Osteocyte (in vitro differentiated cells): ENCODE data around the gene TOP1. TPM values are rescaled to one million over a fixed set of nuclear protein-coding genes. Genes with fewer than 3 reads are reported as not detected.
A peak's percentile ranks its signal among the peaks of the same experiment; 100 is the strongest.

Source experiments
- DNase-seq: peaks from one replicate; pipeline ENCODE4 v3.0.0; 2021; ENCODE audit warnings: mixed read lengths; ENCODE audit not compliant: unreplicated experiment; ENCODE audit errors: extremely low spot score
- H3K27ac Mint-ChIP-seq: one replicate; pipeline ENCODE4 v1.8.0; 2021; ENCODE audit warnings: mild to moderate bottlenecking, mixed read lengths; ENCODE audit not compliant: unreplicated experiment
- H3K27me3 Mint-ChIP-seq: one replicate; pipeline ENCODE4 v1.8.0; 2021; ENCODE audit warnings: mixed read lengths; ENCODE audit not compliant: unreplicated experiment
- H3K36me3 Mint-ChIP-seq: one replicate; pipeline ENCODE4 v1.8.0; 2021; ENCODE audit warnings: mixed read lengths; ENCODE audit not compliant: unreplicated experiment
- H3K4me1 Mint-ChIP-seq: one replicate; pipeline ENCODE4 v1.8.0; 2021; ENCODE audit warnings: mixed read lengths; ENCODE audit not compliant: unreplicated experiment
- H3K4me3 Mint-ChIP-seq: one replicate; pipeline ENCODE4 v1.8.0; 2021; ENCODE audit warnings: mild to moderate bottlenecking, moderate library complexity, mixed read lengths; ENCODE audit not compliant: unreplicated experiment
- H3K9me3 Mint-ChIP-seq: one replicate; pipeline ENCODE4 v1.8.0; 2021; ENCODE audit warnings: mixed read lengths; ENCODE audit not compliant: unreplicated experiment
- total RNA-seq: library from RNA; stranded (reverse); gene quantifications from 2 replicates; pipeline ENCODE4 v1.2.1, GENCODE V29; 2021
- TF ChIP-seq, protein P1 (sequence below): fragments of 200-600 bp; sonication (generic); IDR thresholded peaks from 2 replicates; pipeline ENCODE4 v1.5.0; 2021; ENCODE audit warnings: antibody characterized with exemption, mild to moderate bottlenecking, moderate library complexity

Gene TOP1
- total RNA-seq, 1 donor from 2014 or later, result 51.1 TPM

DNA sequence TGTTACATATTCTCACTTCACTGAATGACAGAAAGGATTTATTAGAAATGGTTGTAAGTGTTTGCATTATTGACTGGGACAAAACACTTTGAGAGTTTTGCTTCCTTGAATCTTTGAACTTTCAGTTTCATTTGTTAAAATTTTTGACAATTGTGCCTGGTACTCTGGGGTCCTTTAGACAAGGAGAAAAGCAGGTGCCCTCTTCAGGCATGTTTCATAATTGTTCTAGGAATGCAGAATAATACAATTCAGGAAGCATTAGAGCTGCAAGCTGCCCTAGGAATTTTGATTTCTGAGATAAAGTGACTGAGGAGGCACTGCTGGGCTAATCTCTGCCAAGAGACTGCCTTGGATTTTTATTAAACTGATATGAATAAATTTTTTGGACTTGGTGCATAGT, 49.7 kb downstream of the TOP1 start:
- Mint-ChIP-seq H3K27ac (peak overlapping the region; percentile 72), H3K4me3 (peak overlapping the region; percentile 33), H3K27me3 (no peaks in the 10 kb centered on the region), H3K9me3 (no peaks in the 10 kb centered on the region), H3K36me3 (peaks cover 41% of the 10 kb centered on the region), H3K4me1 (peaks cover 59% of the 10 kb centered on the region)
- TF ChIP-seq, protein P1, sequence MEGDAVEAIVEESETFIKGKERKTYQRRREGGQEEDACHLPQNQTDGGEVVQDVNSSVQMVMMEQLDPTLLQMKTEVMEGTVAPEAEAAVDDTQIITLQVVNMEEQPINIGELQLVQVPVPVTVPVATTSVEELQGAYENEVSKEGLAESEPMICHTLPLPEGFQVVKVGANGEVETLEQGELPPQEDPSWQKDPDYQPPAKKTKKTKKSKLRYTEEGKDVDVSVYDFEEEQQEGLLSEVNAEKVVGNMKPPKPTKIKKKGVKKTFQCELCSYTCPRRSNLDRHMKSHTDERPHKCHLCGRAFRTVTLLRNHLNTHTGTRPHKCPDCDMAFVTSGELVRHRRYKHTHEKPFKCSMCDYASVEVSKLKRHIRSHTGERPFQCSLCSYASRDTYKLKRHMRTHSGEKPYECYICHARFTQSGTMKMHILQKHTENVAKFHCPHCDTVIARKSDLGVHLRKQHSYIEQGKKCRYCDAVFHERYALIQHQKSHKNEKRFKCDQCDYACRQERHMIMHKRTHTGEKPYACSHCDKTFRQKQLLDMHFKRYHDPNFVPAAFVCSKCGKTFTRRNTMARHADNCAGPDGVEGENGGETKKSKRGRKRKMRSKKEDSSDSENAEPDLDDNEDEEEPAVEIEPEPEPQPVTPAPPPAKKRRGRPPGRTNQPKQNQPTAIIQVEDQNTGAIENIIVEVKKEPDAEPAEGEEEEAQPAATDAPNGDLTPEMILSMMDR, result peak; percentile 73
- no peak for DNase-seq

DNA sequence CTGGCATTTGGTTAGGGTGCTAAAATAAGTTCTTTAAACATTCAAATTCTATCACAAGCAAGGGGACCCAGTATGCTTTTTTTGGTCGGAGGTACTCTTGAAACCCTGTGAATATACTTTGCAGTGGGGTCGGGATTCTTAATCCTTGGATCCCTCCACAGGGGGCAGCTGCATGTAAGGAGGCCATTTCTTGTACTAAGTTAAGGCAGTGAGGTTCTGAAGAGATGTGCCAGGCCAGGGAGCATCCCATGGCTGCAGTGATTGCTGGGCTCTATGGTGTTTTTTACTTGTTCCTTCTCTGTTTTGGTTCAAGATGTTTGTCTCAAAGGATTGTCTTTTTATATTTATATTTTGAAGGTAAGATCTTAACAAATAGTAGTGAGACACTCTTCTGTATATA, 50.4 kb downstream of the TOP1 start:
- no peaks in the 10 kb centered on the region for H3K27me3 Mint-ChIP-seq
- no peak for DNase-seq
- TF ChIP-seq, protein P1, result no peak
- no peak overlapping the region for H3K4me3 Mint-ChIP-seq
- H3K4me1 Mint-ChIP-seq, result peaks cover 52% of the 10 kb centered on the region
- H3K27ac Mint-ChIP-seq, result no peak overlapping the region
- peaks cover 45% of the 10 kb centered on the region for H3K36me3 Mint-ChIP-seq
- no peaks in the 10 kb centered on the region for H3K9me3 Mint-ChIP-seq

DNA sequence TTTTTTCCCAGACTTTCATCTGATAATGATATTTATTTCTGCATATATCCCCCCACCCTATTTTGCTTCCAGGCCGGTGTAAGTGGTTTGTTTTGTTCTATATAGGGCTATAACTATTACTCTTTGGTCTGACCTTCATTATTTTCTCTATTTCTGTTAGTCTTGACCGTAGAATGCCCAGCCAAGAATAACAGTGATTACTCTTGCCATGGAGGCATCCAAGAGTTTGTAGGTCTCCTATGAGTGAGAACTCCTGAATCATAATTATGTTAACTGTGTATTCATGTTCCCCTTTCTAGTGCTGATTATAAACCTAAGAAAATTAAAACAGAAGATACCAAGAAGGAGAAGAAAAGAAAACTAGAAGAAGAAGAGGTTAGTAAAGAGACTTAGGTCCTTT, 52.2 kb downstream of the TOP1 start:
- H3K36me3 Mint-ChIP-seq, result peaks cover 60% of the 10 kb centered on the region
- no peaks in the 10 kb centered on the region for H3K9me3 Mint-ChIP-seq
- TF ChIP-seq, protein P1, result no peak
- peaks cover 38% of the 10 kb centered on the region for H3K4me1 Mint-ChIP-seq
- H3K4me3 Mint-ChIP-seq, result no peak overlapping the region
- H3K27me3 Mint-ChIP-seq, result no peaks in the 10 kb centered on the region
- peak overlapping the region; percentile 0 for H3K27ac Mint-ChIP-seq
- DNase-seq, result no peak

DNA sequence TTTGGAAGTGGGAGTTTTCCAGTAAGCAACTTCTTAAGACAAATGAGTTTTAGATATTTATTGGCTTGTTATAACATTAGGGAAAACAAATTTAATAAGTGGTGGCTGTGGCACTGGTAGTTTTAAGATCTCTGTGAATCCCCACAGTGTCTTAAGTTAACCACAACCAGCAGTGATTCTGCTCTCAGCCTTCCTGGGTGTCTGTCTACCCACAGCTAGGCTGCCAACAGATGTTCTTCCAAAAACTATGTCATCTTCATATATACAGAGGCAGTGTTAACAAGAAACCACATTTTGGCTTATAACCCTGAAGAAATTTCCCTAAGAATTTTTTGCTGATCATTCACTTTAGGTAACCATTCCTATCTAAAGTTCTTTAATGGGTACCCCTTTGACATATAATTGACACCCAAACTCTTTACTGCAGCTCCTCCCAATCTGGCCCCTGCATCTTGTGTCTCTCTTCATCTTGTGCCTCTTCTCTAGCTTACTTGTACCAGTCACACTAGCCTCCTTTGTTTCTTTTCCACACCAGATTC, 52.7 kb downstream of the TOP1 start:
- H3K4me1 Mint-ChIP-seq, result peaks cover 33% of the 10 kb centered on the region
- TF ChIP-seq, protein P1, result no peak
- no peak overlapping the region for H3K4me3 Mint-ChIP-seq
- no peaks in the 10 kb centered on the region for H3K9me3 Mint-ChIP-seq
- H3K27ac Mint-ChIP-seq, result peak overlapping the region; percentile 12
- no peaks in the 10 kb centered on the region for H3K27me3 Mint-ChIP-seq
- peaks cover 57% of the 10 kb centered on the region for H3K36me3 Mint-ChIP-seq
- DNase-seq, result no peak

DNA sequence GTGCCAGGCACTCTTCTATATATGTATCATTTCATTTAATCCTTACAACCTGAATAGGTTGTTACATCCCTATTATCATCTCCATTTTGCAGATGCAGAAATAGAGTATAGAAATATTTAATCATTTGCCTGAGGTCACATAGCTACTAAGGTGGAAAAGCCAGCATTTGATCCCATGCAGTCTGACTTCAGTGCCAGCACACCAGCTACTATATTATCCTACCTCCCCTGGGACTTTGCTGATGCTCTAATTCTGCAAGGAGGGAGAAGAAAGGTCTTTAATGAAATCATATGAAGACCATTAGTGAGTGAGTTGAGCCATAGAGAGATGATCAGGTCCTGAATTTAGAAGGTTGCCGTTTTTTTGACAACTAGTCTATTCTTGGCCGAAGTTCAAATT, 53.7 kb downstream of the TOP1 start:
- H3K4me1 Mint-ChIP-seq, result peaks cover 24% of the 10 kb centered on the region
- TF ChIP-seq, protein P1, result no peak
- no peak overlapping the region for H3K27ac Mint-ChIP-seq
- peaks cover 57% of the 10 kb centered on the region for H3K36me3 Mint-ChIP-seq
- H3K4me3 Mint-ChIP-seq, result no peak overlapping the region
- DNase-seq, result no peak
- no peaks in the 10 kb centered on the region for H3K27me3 Mint-ChIP-seq
- no peaks in the 10 kb centered on the region for H3K9me3 Mint-ChIP-seq
